Activated naive CD8-positive, alpha-beta T cell treated with anti-CD3 and anti-CD28 coated beads, Interleukin-2, amount 50 U/mL, for 24 hours (primary cell): ENCODE measurements around the gene FBN2.

Experiments
- ATAC-seq: fragments of 150-1000 bp; cut with Tn5 transposase; one replicate; pipeline ENCODE4 v1.10.0; 2021
- DNase-seq: peaks from one replicate; pipeline ENCODE4 v3.0.0; 2021
- H3K27ac Mint-ChIP-seq: one replicate; pipeline ENCODE4 v1.8.0; 2021; ENCODE audit warnings: mild to moderate bottlenecking, mixed read lengths
- H3K27me3 Mint-ChIP-seq: one replicate; pipeline ENCODE4 v1.8.0; 2021; ENCODE audit warnings: mixed read lengths
- H3K36me3 Mint-ChIP-seq: one replicate; pipeline ENCODE4 v1.8.0; 2021; ENCODE audit warnings: low read depth, mixed read lengths
- H3K4me1 Mint-ChIP-seq: one replicate; pipeline ENCODE4 v1.8.0; 2021; ENCODE audit warnings: mixed read lengths
- H3K4me3 Mint-ChIP-seq: one replicate; pipeline ENCODE4 v1.8.0; 2021; ENCODE audit warnings: mild to moderate bottlenecking, moderate library complexity, mixed read lengths
- H3K9me3 Mint-ChIP-seq: one replicate; pipeline ENCODE4 v1.8.0; 2021; ENCODE audit warnings: mixed read lengths

Gene FBN2

DNA sequence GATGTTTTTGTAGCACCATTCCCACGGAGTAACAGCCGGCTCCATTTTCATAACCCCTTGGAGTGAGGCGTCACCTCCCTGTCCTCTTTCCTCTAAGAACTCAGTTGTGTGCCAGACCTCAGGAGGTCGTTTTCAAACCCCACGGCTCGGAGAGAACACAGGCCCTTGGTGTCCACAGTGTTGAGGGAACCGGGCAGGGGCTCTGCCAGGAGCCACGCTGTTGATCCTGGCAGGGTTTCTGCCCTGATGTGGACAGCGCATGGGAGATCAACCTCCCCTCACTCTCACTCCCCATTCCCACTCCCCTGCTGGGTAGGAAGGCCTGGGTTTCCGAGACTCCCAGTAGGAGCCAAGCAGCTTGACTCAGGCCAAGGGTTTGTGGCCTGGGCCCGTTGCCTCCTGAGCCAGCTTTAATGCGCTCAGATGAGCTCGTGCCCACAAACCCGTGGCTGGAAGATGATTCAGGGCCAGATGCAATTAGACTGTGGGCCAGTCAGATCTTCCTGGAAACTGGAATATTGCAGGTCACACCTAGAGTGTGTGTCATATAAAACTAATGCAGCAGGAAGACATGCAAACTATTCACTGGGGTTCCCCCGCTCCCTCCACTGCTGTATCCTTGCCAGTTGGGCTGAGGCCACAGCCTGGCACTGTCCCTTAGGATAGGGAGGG lies 321.0 kb downstream of the FBN2 start:
- ATAC-seq (peak; percentile 34), DNase-seq (no peak)
- Mint-ChIP-seq H3K27me3 (no peaks in the 10 kb centered on the region), H3K9me3 (no peaks in the 10 kb centered on the region), H3K36me3 (no peaks in the 10 kb centered on the region), H3K4me3 (no peak overlapping the region), H3K27ac (no peak overlapping the region), H3K4me1 (no peaks in the 10 kb centered on the region)

DNA sequence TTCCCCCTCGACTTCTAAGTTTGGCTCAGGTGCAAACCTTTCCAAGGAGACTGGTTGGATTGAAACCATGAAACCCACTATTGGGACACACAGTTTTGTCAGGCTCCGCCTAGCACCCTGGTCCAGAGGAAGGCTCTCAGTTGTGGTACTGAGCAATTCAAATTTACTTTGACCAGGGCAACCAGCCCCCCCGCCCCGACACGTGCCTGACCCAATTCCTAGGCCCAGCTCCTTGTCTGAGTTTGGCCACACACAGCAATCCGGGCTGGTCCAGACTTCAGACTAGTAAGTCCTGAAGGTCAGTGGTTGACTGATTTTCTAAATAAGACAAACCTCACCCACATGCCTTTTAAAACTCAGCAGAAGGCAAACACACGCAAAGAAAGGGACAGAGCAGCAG lies 321.8 kb downstream of the FBN2 start:
- H3K9me3 Mint-ChIP-seq, result no peaks in the 10 kb centered on the region
- H3K27ac Mint-ChIP-seq, result no peak overlapping the region
- no peak overlapping the region for H3K4me3 Mint-ChIP-seq
- no peaks in the 10 kb centered on the region for H3K36me3 Mint-ChIP-seq
- H3K4me1 Mint-ChIP-seq, result no peaks in the 10 kb centered on the region
- DNase-seq, result no peak
- no peak for ATAC-seq
- H3K27me3 Mint-ChIP-seq, result no peaks in the 10 kb centered on the region

DNA sequence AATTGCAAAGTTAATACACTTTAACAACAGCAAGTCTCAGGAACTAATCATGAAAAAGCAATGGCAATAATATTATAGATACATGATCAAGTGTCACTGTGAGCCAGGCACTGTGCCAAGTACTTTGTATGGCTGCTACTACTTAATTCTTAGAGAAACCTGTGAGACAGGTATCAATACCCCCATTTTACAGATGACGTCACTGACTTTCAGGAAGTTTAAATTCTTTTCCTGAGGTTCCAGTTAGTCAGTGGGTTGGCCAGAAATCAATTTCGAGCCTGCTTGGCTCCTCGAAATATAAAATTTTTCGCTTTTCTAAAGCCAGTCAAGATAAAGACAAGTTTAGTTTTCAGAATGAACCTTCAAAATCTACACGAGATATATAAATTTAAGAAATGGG lies 324.2 kb downstream of the FBN2 start:
- no peaks in the 10 kb centered on the region for H3K36me3 Mint-ChIP-seq
- no peak for ATAC-seq
- H3K4me1 Mint-ChIP-seq, result no peaks in the 10 kb centered on the region
- no peak for DNase-seq
- H3K27me3 Mint-ChIP-seq, result no peaks in the 10 kb centered on the region
- H3K9me3 Mint-ChIP-seq, result no peaks in the 10 kb centered on the region
- H3K27ac Mint-ChIP-seq, result no peak overlapping the region
- H3K4me3 Mint-ChIP-seq, result no peak overlapping the region

DNA sequence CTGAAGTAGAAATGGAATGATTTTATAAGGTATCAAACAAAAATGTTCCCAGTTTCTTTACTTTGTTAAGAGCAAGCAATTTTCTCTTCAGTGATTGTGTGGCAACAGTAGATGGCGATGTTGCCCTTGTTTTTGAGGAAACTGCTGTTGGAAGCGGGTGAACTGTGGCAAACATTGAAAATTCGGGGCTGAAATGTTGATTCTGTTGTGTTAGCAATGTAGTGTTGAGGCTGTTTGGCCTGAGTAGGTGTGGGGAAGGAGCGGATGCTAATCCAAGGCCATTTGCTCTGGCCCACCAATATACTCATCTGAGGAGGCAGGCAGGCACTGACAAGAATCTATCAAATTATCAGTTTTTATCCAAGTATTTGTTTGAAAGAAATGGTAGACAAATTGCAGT lies 324.7 kb downstream of the FBN2 start:
- Mint-ChIP-seq H3K27ac (no peak overlapping the region), H3K27me3 (no peaks in the 10 kb centered on the region), H3K4me3 (no peak overlapping the region), H3K36me3 (no peaks in the 10 kb centered on the region), H3K4me1 (no peaks in the 10 kb centered on the region), H3K9me3 (no peaks in the 10 kb centered on the region)
- DNase-seq (peak; percentile 48), ATAC-seq (no peak)

DNA sequence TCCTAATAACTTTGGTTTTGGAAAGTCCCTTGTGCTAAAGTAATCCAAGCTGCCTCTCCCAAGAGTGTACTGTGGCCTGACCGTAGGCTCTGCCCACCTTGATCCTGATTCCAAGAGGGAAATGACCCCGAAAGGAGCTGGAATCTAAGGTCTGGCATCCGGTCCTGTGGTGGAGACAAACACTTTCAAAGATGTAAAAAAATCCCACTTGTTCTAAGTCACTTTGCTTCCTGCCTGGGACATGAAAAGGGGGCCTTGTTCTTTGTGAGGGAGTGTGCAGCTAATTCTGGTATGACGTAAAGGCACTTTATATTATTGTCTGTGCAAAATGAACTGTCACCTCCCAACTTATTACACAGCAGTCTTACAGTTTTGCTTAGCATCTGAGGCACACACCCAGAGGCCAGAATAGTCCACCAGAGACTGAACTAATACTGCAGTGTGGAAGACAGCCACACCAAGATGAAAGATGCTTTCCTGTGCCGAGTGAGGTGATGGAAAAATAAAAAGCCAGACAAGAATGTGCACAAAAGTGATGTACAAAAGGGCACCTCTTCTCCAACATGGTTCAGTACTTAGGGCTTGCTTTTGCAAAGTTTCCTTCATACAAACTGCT lies 325.7 kb downstream of the FBN2 start:
- H3K27ac Mint-ChIP-seq, result no peak overlapping the region
- no peaks in the 10 kb centered on the region for H3K36me3 Mint-ChIP-seq
- H3K4me1 Mint-ChIP-seq, result no peaks in the 10 kb centered on the region
- no peaks in the 10 kb centered on the region for H3K9me3 Mint-ChIP-seq
- no peaks in the 10 kb centered on the region for H3K27me3 Mint-ChIP-seq
- H3K4me3 Mint-ChIP-seq, result no peak overlapping the region
- ATAC-seq (no peak), DNase-seq (no peak)

DNA sequence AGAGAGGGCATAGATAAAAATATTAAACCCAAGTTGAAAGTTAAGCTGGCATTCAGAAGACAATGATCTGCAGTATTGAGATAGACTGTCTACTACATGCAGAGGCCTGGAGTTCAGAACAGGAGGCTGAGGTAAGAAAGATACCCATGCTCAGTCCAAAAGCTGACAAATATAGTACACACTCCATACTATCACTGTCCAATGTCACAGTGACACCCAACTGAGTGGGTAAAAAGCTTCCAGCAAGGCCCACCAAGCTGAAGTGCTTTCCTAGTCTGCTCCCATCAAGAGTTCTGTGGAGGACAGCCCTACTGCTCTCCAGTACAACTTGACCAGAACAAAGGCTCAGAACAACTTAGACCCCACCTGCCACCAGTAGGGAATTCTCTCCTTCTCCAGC lies 329.6 kb downstream of the FBN2 start:
- Mint-ChIP-seq H3K36me3 (peaks cover 2% of the 10 kb centered on the region), H3K27ac (no peak overlapping the region), H3K4me1 (no peaks in the 10 kb centered on the region), H3K27me3 (no peaks in the 10 kb centered on the region), H3K4me3 (no peak overlapping the region), H3K9me3 (no peaks in the 10 kb centered on the region)
- DNase-seq (no peak), ATAC-seq (no peak)
